GM18499 (cell line): Measurements from ENCODE around the gene ITGB2.

Experiments used
- ATAC-seq: cut with Tn5 transposase; IDR thresholded peaks from one replicate; pipeline ENCODE4 v1.9.1; 2021; ENCODE audit warnings: moderate number of reproducible peaks; ENCODE audit not compliant: insufficient read depth, unreplicated experiment

ITGB2 gene

DNA sequence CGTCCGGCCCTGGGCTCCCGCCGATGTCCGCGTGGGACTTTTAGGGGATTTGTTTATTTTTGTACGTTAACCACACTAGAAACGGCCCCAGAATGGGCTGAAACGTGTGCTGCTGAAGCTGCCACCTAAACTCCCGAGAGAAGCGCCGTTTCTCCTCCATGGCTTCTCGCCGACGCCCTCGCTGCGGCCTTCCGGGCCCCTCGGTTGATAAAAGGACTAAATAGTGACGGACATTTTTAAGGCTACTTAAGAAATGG lies 46.5 kb downstream of the ITGB2 start:
- ATAC-seq: no peak

DNA sequence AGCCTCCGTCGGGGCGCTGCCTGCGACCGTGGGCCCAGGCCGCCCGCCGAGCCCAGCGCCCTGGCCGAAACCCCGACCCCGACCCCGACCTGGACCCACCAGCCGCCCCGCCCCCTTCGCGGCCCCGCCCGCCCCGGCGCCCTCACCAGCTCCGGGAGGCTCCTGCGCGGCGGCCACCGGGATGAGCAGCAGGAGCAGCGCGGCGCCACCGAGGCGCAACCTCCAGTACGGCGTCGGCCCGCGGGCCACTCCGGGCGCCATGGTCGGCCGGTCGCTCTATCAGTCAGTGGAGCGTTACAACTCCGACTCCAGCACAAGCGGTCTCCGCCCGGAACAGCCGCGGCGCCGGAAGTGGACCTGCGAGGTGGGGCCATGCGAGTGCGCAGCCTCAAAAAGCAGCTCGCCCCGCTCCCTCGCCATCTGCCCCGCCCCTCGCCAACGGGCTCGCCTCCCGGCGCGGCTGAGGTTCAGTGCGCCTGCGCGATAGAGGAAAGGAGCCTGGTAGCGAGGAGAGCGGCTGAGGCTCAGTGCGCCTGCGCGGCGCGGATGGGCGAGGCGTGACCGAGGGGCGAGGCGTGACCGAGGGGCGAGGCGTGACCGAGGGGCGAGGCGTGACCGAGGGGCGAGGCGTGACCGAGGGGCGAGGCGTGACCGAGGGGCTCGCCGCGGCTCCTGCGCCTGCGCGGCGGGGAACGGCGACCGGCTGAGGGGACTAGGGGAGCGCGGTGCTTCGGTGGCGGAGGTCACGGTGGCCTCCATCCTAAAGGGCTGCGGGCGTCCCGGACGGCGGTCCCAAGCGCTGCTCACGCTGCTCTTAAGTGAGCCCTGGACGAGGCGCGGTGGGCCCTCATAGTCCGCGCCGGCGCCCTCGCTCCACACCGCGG lies 47.1 kb downstream of the ITGB2 start, which contains the start of gene PTTG1IP:
PTTG1IP (minus strand) TSS at position 335 of the 884 bp plus-strand sequence; CDS start at position 261, 74 bp downstream.
- ATAC-seq: peak; percentile 42

DNA sequence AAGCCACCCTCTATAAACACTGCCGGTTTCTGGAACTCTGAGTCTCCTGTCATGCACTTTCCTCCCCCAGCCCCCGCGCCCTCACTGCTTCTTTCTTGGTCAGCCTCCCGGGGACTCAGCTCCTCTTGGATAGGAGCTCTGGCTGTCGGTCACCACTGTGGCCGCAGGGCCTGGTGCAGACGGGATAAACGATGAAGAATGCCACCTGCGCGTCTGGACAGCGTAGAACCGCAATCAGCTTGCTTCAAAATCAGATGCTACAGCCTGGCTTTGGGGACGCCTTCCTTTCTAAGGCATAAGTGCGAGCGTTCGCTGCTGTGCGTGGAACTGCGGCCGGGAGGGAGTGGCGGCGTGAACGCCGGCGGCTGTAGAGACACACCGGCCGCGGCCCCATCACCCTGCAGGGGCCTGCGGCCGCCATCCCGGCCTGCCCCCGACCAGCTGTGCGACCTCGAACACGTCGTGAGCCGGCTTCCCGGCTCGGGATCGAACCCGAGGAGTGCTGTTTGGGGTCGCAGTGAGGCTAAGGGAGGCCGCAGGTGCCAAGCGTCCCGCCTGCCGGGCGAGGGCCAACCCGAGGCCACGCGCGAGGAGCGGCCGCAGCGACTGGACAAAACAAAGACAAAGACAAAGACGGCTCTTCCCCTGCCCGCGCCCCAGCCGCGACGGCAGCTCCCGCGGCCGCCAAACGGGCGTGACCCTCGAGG lies 47.9 kb downstream of the ITGB2 start:
- ATAC-seq: no peak

GRCh38 chr21:44872323-44872648 lies 48.4 kb downstream of the ITGB2 start:
- ATAC-seq: no peak

DNA sequence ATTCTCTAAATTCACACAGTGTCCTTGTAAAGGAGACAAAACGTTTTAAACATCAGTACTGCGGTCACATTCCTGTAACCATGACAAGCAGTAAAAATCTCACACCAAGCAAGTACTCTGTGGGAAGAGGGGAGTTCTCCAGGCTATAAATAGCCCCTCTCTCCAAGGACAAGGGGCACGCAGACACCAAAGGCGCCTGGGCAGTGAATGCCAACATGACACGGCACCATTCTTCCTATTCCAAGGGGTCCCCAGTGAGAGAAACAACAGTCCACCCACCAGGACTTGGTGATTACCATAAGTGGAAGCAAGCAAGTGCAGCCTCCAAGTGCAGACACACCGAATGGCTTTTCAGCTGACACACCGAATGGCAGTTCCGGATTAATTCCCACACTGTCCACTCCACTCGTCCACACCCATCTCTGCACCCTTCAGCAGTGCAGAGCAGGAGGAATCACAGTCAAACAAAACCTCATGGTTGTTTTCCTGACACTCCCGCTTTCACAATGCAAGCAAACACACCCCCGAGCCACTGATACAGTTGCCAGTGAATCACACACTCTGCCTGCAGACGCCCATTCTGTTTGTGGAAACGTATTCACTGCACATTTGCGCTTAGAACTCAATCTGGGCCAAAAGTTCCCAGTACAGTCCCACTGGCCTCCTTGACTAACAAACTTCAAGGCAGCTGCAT lies 49.0 kb downstream of the ITGB2 start:
- ATAC-seq: no peak

GRCh38 chr21:44870748-44871495 lies 49.8 kb downstream of the ITGB2 start:
- no peak for ATAC-seq

GRCh38 chr21:44869781-44870747 lies 50.6 kb downstream of the ITGB2 start:
- no peak for ATAC-seq

DNA sequence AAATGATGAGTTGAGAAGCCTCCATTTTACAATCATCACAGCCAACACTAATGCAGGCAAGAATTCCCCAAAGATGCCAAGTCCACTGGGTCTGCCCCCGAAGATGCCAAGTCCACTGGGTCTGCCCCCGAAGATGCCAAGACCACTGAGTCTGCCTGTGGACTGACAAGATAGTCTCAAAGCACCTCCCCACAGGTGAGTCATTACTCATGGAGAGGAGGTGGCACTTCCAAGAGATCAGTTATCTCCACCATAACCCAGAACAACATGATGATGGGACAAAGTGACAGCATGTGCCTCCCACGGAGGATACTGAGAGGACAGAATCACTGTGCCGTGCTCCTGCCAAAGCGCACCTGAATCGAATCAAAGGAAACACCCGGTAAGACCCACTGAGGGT lies 52.0 kb downstream of the ITGB2 start:
- no peak for ATAC-seq

GRCh38 chr21:44867999-44868700 lies 52.5 kb downstream of the ITGB2 start:
- no peak for ATAC-seq

DNA sequence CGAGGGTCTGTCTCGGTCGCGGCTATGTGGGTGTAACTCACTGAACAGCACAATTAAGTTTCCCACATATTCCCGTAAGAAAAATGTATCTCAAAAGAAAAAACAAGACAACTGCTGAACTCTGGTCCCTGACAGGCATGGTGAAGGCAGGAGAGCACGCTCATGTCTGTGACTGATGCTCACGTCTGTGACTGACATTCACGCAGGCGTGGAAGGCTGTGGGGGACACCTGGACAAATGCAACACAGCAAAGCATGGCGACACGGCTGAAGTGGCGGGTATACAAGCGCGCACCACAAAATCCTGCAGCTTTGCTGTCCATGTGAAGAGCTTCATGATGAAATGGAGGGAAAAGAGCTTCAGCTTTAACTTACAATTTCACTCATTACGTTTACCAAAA lies 53.2 kb downstream of the ITGB2 start:
- ATAC-seq: no peak

DNA sequence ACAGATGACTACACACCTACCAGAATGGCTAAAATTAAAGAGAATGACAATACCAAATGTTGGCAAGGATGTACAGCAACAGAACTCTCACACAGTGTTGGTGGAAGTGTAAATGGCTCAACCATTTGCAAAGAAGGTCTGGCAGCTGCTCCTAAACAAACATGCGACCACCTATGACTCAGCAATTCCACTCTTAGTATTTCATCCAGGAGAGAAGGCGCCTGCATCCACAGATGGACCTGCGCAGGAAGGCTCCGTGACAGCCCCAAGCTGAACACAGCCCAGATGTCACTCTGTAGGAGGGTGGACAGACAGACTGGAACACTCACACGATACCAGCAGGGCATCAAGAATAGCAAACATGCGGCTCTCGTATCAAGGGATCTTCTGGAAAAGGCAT lies 53.9 kb downstream of the ITGB2 start:
- ATAC-seq: no peak

DNA sequence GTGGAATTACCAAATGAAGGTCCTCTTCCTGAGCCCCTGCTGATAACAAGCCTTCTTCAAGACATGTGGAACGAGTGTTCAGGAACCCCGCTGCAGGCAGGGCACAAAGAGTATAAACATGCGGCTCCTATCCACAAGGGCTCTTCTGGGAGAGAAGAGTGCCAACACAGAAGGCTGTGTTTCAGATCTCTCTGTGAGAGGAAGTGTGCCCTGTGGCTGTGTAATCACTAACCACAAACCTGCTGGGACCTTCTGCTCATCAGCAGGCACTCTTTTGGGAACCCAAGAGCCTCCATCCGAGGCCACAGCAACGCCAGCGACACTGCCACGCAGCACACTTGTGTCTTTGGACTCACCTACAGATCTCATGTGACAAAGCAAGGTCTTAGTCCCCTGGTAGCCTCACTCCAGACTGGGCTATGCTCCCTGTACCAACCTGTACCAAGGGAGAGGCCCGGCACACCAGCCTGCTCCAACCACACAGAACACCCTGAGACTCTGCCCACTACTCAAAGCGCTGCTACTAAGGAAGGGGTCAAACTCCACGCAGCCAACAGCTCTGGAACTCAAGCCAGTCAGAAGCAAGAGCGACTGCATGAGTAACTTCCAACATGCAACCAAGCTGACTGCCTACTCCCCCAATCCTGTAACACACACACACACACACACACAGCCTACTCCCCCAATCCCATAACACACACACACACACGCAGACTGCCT lies 55.0 kb downstream of the ITGB2 start:
- ATAC-seq: no peak

DNA sequence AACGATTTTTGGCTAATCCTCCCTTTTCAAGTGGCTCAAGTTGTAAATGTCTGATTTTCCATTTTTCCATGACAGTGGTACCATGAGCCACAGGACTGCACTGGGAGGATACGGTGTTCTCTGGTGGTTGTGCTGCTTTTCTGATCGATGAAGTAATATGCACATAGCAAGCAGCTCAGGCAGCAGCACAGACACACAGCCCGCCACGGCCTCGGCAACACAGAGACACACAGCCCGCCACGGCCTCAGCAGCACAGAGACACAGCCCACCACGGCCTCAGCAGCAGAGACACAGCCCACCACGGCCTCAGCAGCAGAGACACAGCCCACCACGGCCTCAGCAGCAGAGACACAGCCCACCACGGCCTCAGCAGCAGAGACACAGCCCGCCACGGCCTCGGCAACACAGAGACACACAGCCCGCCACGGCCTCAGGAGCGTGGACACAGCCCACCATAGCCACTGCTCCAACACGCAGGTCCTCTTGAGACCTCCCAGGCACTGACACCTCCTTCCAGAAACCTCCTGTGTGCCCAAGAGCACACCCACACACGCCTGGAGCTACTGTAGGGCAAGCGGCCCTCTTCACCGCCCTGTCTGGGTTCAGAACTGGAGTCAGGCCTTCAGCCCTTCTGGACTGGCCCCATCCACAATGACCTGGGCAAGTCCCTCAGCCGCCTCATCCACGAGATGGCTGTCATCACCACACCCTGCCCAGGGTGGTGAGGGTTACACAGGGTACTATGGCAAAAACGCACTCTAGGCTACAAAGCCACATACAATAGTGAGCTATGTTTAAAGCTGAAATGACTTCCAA lies 57.6 kb downstream of the ITGB2 start:
- ATAC-seq: no peak

- ATAC-seq: no peak
Measured at GRCh38 chr21:44858791-44859190, 61.9 kb downstream of the ITGB2 start.

DNA sequence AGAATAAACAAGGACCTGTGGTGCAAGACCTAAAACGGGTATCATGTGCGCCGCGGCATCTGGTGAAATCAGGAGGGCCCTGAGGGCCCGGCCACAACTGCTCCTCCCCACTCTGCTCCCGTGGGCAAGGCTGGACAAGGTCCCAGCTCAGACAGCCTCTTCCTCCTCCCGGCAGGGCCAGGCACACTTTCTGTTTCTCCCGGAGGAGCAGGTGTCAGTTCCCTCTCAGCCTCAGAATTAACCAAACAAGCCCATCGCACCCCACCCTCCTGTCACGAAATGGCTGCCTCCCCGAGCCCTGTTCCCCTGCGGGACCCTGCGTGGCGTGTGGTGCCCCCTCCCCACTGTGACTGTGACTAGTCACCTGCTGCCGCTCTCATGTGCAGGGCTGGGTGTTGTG lies 62.4 kb downstream of the ITGB2 start:
- no peak for ATAC-seq

- ATAC-seq: no peak
Measured at GRCh38 chr21:44857127-44857892, 63.4 kb downstream of the ITGB2 start.

DNA sequence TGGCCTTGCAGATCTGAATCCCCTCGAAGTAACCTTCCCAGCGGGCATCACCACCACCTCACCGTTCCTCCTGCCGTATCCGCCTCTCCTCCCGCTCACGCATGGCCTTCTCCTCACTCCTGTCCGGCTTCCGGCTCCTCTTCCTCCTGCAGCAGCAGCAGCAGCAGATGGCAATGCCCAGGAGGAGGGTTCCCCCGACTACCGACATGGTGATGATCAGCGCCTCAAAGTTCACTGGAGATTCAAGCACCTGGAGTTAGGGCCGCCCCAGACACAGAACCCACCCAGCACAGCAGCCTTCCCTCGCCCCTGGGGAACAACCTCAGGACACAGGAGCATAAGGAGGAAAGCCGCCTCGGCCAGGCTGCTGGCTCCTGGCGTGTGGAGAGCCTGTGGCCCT lies 64.6 kb downstream of the ITGB2 start:
- no peak for ATAC-seq
